Prostate gland (tissue), 2 donors: ENCODE results near the gene RTL5. TPM values are rescaled to one million over a fixed set of nuclear protein-coding genes. Genes with fewer than 3 reads are reported as not detected.

Source experiments
- DNase-seq: peaks from one replicate; pipeline ENCODE4 v3.0.0-alpha.2; 2019; ENCODE audit warnings: low spot score
- H3K27ac ChIP-seq, 2 donors: fragments of 200-600 bp; sonication (generic); 2 replicates each; pipeline ENCODE4 v1.5.1; 2017 to 2019
- H3K27me3 ChIP-seq: fragments of 200-600 bp; sonication (generic); replicated peaks from 2 replicates; pipeline ENCODE4 v1.5.1; 2019; ENCODE audit not compliant: insufficient read depth
- H3K36me3 ChIP-seq, 2 donors: fragments of 200-600 bp; sonication (generic); 1 replicate in 1 of 2; 2 replicates in 1 of 2; pipeline versions ENCODE4 v1.5.1 to v1.8.1; 2017 to 2019
- H3K4me1 ChIP-seq: fragments of 200-600 bp; sonication (generic); replicated peaks from 2 replicates; pipeline ENCODE4 v1.5.1; 2019
- H3K4me3 ChIP-seq, 2 donors: fragments of 200-600 bp; sonication (generic); 2 replicates each; pipeline ENCODE4 v1.5.1; 2017 to 2019
- H3K9me3 ChIP-seq: fragments of 200-600 bp; sonication (generic); 2 replicates; pipeline ENCODE4 v1.5.1; 2017
- POLR2A ChIP-seq: fragments of 450-650 bp; IDR thresholded peaks from one replicate; pipeline ENCODE4 v1.6.1; 2016; ENCODE audit warnings: antibody characterized with exemption, mild to moderate bottlenecking
- POLR2AphosphoS5 ChIP-seq: sonication (generic); formaldehyde crosslinking; IDR thresholded peaks from one replicate; pipeline ENCODE4 v1.6.1; 2017; ENCODE audit warnings: antibody characterized with exemption
- WGBS: methylation state at CpG from one replicate; pipeline ENCODE4 v1.1.5; 2018; 5-methylcytosine and 5-hydroxymethylcytosine counted together
- intact Hi-C: fragments of 100-400 bp; cut with DNase I; formaldehyde crosslinking; loops from one replicate; pipeline ENCODE4 v1.14.2; 2022
- total RNA-seq, 2 donors: library from RNA; depleted of rRNA; stranded (reverse); fragments of >200 nt; gene quantifications; one replicate each; pipeline ENCODE4 v1.1.0, GENCODE V29; 2016
- TF ChIP-seq, protein P1 (sequence below), 4 experiments: fragments of 200-600 bp in 2 of 4; fragments of 450-650 bp in 2 of 4; sonication (generic) in 2 of 4; IDR thresholded peaks; 1 replicate in 3 of 4; 2 replicates in 1 of 4; pipeline ENCODE4 v1.5.1; 2016 to 2019; ENCODE audit warnings: antibody characterized with exemption in 4 of 4, mild to moderate bottlenecking in 2 of 4, moderate library complexity in 2 of 4

Gene RTL5
- total RNA-seq, 2 donors from 2014 or later, result 2.8 to 24.0 TPM

DNA sequence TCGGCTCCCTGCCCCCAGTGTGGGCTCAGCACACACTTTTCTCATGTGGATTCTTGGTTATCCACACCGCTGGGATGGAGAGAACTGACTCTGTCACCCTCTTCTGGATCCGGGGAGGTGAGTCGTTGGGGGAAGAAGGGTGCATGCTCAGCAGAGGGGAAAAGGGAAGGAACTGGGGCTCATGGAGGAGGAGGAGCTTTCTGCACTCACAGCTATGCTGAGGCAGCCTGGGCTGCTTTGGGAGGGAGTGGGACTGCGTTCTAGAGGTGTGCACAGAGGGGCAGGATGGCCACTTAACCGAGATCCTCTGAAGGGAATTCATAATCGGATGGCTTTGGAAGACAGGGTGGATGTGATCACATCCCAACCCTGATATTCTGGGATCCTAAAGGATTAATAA is 51.6 kb downstream of the RTL5 start:
- TF ChIP-seq POLR2A (no peak), POLR2AphosphoS5 (no peak)
- TF ChIP-seq, protein P1, sequence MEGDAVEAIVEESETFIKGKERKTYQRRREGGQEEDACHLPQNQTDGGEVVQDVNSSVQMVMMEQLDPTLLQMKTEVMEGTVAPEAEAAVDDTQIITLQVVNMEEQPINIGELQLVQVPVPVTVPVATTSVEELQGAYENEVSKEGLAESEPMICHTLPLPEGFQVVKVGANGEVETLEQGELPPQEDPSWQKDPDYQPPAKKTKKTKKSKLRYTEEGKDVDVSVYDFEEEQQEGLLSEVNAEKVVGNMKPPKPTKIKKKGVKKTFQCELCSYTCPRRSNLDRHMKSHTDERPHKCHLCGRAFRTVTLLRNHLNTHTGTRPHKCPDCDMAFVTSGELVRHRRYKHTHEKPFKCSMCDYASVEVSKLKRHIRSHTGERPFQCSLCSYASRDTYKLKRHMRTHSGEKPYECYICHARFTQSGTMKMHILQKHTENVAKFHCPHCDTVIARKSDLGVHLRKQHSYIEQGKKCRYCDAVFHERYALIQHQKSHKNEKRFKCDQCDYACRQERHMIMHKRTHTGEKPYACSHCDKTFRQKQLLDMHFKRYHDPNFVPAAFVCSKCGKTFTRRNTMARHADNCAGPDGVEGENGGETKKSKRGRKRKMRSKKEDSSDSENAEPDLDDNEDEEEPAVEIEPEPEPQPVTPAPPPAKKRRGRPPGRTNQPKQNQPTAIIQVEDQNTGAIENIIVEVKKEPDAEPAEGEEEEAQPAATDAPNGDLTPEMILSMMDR (IDR thresholded peaks at IDR 0.05), result no peak
- H3K4me1 ChIP-seq, result no peaks in the 10 kb centered on the region
- DNase-seq, result no peak
- intact Hi-C loops, result no loop called here
- WGBS, result 80% methylated on average over 6 of the region's 7 CpGs
- no peak overlapping the region for H3K4me3 ChIP-seq
- no peaks in the 10 kb centered on the region for H3K27me3 ChIP-seq
- no peaks in the 10 kb centered on the region for H3K9me3 ChIP-seq
- H3K36me3 ChIP-seq, result no peaks in the 10 kb centered on the region
- no peak overlapping the region for H3K27ac ChIP-seq

DNA sequence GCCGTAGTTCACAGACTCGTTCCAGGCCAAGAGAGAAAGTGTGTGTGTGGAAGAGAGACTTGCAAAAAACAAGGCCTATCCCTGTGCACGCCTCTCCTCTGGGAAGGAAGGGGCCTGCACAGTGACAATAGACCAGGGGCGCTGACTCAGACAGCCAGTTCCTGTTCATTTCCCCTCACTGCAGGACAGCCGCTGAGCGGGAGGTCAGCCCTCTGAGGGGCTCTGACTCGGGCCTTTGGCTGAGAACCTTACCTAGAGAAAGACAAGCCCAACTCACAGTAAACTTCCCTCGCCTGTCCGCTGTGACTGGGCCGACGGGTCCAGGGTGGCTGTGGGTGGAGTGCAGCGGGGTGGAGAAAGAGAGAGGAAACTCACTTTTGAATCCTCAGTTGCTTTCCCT is 52.1 kb downstream of the RTL5 start:
- 82% methylated on average over 12 of the region's 12 CpGs for WGBS
- H3K27ac ChIP-seq, result no peak overlapping the region
- no peaks in the 10 kb centered on the region for H3K9me3 ChIP-seq
- DNase-seq, result no peak
- H3K4me3 ChIP-seq, result no peak overlapping the region
- TF ChIP-seq, protein P1 (IDR thresholded peaks at IDR 0.05), result no peak
- TF ChIP-seq POLR2AphosphoS5 (no peak), POLR2A (no peak)
- no peaks in the 10 kb centered on the region for H3K27me3 ChIP-seq
- H3K36me3 ChIP-seq, result no peaks in the 10 kb centered on the region
- intact Hi-C loops, result no loop called here
- H3K4me1 ChIP-seq, result no peaks in the 10 kb centered on the region

DNA sequence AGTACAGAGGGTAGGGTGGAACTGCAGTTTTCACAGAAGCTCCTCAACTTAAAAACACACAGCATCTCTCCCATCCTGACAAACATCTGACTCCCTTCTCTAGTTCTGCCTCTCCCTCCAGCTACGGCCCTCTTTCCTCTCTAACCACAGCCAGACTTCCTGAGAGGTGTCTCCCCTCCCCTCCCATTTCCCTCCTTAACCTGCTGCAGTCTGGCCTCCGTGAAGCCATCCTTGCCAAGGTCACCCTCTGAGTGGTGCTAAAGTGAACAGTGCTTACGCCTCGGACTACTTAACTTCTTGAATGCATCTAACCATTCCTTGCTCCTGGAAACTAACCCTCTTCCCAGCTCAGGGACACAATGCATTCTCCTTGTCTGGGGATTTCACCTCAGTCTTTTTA is 53.3 kb downstream of the RTL5 start:
- Histone ChIP-seq H3K4me3 (no peak overlapping the region), H3K27ac (no peak overlapping the region), H3K9me3 (no peaks in the 10 kb centered on the region), H3K36me3 (no peaks in the 10 kb centered on the region), H3K4me1 (no peaks in the 10 kb centered on the region), H3K27me3 (no peaks in the 10 kb centered on the region)
- intact Hi-C loops, result no loop called here
- DNase-seq, result no peak
- no peak for TF ChIP-seq POLR2A
- no peak for TF ChIP-seq POLR2AphosphoS5
- TF ChIP-seq, protein P1 (IDR thresholded peaks at IDR 0.05), result no peak
- WGBS, result 67% methylated on average over 4 of the region's 4 CpGs

Other genes with a start within 250 kb of the RTL5 start
- gene NHSL2, start 221.1 kb downstream of the RTL5 start, total RNA-seq, result 10 to 100 TPM in 1 of 2 donors, 1 to 10 TPM in 1; 4.2 to 28.2 TPM
- gene PIN4, start 49.8 kb upstream of the RTL5 start, total RNA-seq, result 1 to 10 TPM; 7.7 to 8.9 TPM
- gene ERCC6L, start 107.1 kb upstream of the RTL5 start, total RNA-seq, result under 1 TPM; 0.59 to 0.85 TPM
- gene RPS4X, start 145.3 kb upstream of the RTL5 start, total RNA-seq, result 1,000 to 10,000 TPM in 1 of 2 donors, 100 to 1,000 TPM in 1; 662 to 1,180 TPM
- gene CITED1, start 174.0 kb upstream of the RTL5 start, total RNA-seq, result 100 to 1,000 TPM in 1 of 2 donors, 10 to 100 TPM in 1; 20.1 to 552 TPM